GM12891 (cell line): ENCODE data around the gene CCDC33.

ENCODE experiments used
- POLR2A ChIP-seq: IDR thresholded peaks from 2 replicates; pipeline ENCODE4 v1.6.1; 2011; ENCODE audit warnings: low read depth, low read length, control low read depth
- POLR2AphosphoS5 ChIP-seq: IDR thresholded peaks from 2 replicates; pipeline ENCODE4 v1.6.1; 2011; ENCODE audit warnings: low read depth, low read length, control low read depth
- TAF1 ChIP-seq: IDR thresholded peaks from 2 replicates; pipeline ENCODE4 v1.6.1; 2011; ENCODE audit warnings: low read depth, low read length, control low read depth

DNA sequence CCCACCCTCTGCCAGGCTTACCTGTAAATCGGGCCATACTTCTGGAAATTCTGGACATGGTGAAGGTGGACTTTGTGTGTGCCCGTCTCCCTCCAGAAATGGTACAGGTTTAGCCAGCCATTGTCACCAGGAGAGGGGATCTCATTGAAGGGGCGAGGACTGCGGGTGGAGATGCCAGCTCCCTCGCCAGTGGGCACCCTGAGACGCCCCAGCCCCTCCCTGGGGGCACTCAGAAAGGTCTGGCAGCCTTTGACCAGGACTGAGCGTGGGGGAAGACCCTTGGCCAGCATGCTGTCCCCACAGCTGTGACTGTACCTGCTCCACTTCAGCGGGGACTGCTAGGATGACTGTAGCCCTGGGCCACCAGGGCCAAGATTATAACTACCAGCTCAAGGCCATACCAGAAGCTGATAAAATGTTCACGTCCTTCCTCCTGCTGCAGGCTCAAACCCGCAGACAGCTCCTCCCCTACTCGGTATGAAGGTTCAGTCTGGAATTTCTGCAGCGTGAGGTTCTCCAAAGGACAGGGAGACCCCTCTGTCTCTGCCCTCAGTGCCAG lies 131.2 kb downstream of the CCDC33 start, which contains the start of gene CYP11A1:
- TF ChIP-seq POLR2A (no peak), POLR2AphosphoS5 (no peak), TAF1 (no peak)
